Tibial nerve (tissue), 4 donors: Measurements from ENCODE around the gene GRK1. TPM values are rescaled to one million over a fixed set of nuclear protein-coding genes. Genes with fewer than 3 reads are reported as not detected.

Source experiments
- DNase-seq, 2 donors: peaks; one replicate each; pipeline ENCODE4 v3.0.0-alpha.2; 2019; ENCODE audit warnings: low spot score in 2 of 2
- H3K27ac ChIP-seq, 4 donors: fragments of 200-600 bp; sonication (generic) in 3 of 4; one replicate each; pipeline ENCODE4 v1.5.1; 2017 to 2019; ENCODE audit warnings: mild to moderate bottlenecking in 1 of 4
- H3K27me3 ChIP-seq, 2 donors: fragments of 200-600 bp; sonication (generic) in 1 of 2; one replicate each; pipeline versions ENCODE4 v1.5.1 to v1.6.0; 2017 to 2019
- H3K36me3 ChIP-seq, 3 donors: fragments of 200-600 bp; sonication (generic); one replicate each; pipeline ENCODE4 v1.5.1; 2018 to 2019
- H3K4me1 ChIP-seq, 4 donors: fragments of 200-600 bp; sonication (generic) in 3 of 4; one replicate each; pipeline ENCODE4 v1.5.1; 2017 to 2019
- H3K4me3 ChIP-seq, 4 donors: fragments of 200-600 bp; sonication (generic) in 3 of 4; one replicate each; pipeline ENCODE4 v1.5.1; 2017 to 2019; ENCODE audit warnings: mild to moderate bottlenecking in 1 of 4, moderate library complexity in 1 of 4
- H3K9me3 ChIP-seq, 4 donors: fragments of 200-600 bp; sonication (generic) in 3 of 4; one replicate each; pipeline ENCODE4 v1.5.1; 2017 to 2019
- CTCF ChIP-seq, 5 experiments: fragments of 200-600 bp in 3 of 5; fragments of 450-650 bp in 2 of 5; sonication (generic) in 3 of 5; IDR thresholded peaks; one replicate each; pipeline ENCODE4 v1.5.1; 2016 to 2019; ENCODE audit warnings: antibody characterized with exemption in 5 of 5, mild to moderate bottlenecking in 3 of 5, moderate library complexity in 2 of 5
- EP300 ChIP-seq, 2 donors: sonication (generic); formaldehyde crosslinking; IDR thresholded peaks; one replicate each; pipeline ENCODE4 v1.6.1; 2017; ENCODE audit warnings: antibody characterized with exemption in 2 of 2, mild to moderate bottlenecking in 1 of 2
- POLR2A ChIP-seq, 2 donors: fragments of 450-650 bp; IDR thresholded peaks; one replicate each; pipeline ENCODE4 v1.6.1; 2017; ENCODE audit warnings: antibody characterized with exemption in 2 of 2, mild to moderate bottlenecking in 2 of 2, moderate library complexity in 2 of 2
- WGBS, 2 donors: methylation state at CpG; one replicate each; pipeline ENCODE4 v1.1.5; 2018; 5-methylcytosine and 5-hydroxymethylcytosine counted together
- total RNA-seq, 4 donors: library from RNA; depleted of rRNA; stranded (reverse); fragments of >200 nt; gene quantifications; one replicate each; pipeline ENCODE4 v1.1.0, GENCODE V29; 2016

The GRK1 gene
- total RNA-seq, 4 donors from 2014 or later, result not detected

GRCh38 chr13:113767366-113767765, 100.3 kb downstream of the GRK1 start:
- TF ChIP-seq EP300 (IDR thresholded peaks at IDR 0.05) (no peak), CTCF (IDR thresholded peaks at IDR 0.05) (no peak), POLR2A (IDR thresholded peaks at IDR 0.05) (no peak)
- no peak overlapping the region for H3K27ac ChIP-seq
- H3K4me1 ChIP-seq, result peaks cover 0 to 7% (median 0%) of the 10 kb centered on the region in 4 donors
- peaks cover 0 to 6% of the 10 kb centered on the region in 2 donors for H3K27me3 ChIP-seq
- DNase-seq, result no peak
- H3K4me3 ChIP-seq, result no peak overlapping the region
- 68 to 75% methylated on average over 2 of the region's 2 CpGs for WGBS, 2 donors
- H3K9me3 ChIP-seq, result no peaks in the 10 kb centered on the region
- H3K36me3 ChIP-seq, result peaks cover 0 to 24% (median 0%) of the 10 kb centered on the region in 3 donors

- Histone ChIP-seq H3K27ac (no peak overlapping the region), H3K4me1 (peaks cover 0 to 7% (median 0%) of the 10 kb centered on the region in 4 donors), H3K36me3 (peaks cover 0 to 24% (median 0%) of the 10 kb centered on the region in 3 donors), H3K27me3 (peaks cover 0 to 5% of the 10 kb centered on the region in 2 donors), H3K9me3 (no peaks in the 10 kb centered on the region), H3K4me3 (no peak overlapping the region)
- TF ChIP-seq POLR2A (IDR thresholded peaks at IDR 0.05), result no peak
- TF ChIP-seq EP300 (IDR thresholded peaks at IDR 0.05), result no peak
- TF ChIP-seq CTCF (IDR thresholded peaks at IDR 0.05), result no peak
- DNase-seq, result no peak
- 88 to 89% methylated on average over 25 of the region's 28 CpGs for WGBS, 2 donors
Measured at GRCh38 chr13:113768018-113768905, 101.2 kb downstream of the GRK1 start.

- H3K4me1 ChIP-seq, result peaks cover 0 to 7% (median 0%) of the 10 kb centered on the region in 4 donors
- no peak for DNase-seq
- H3K4me3 ChIP-seq, result no peak overlapping the region
- no peaks in the 10 kb centered on the region for H3K9me3 ChIP-seq
- peaks cover 0 to 24% (median 0%) of the 10 kb centered on the region in 3 donors for H3K36me3 ChIP-seq
- 77 to 87% methylated on average over 5 of the region's 5 CpGs for WGBS, 2 donors
- TF ChIP-seq EP300 (IDR thresholded peaks at IDR 0.05) (no peak), POLR2A (IDR thresholded peaks at IDR 0.05) (no peak), CTCF (IDR thresholded peaks at IDR 0.05) (no peak)
- no peak overlapping the region for H3K27ac ChIP-seq
- no peaks in the 10 kb centered on the region for H3K27me3 ChIP-seq
Measured at GRCh38 chr13:113769106-113769505, 102.1 kb downstream of the GRK1 start.

GRCh38 chr13:113769881-113770280, 102.9 kb downstream of the GRK1 start:
- Histone ChIP-seq H3K27me3 (peaks cover 0 to 1% of the 10 kb centered on the region in 2 donors), H3K36me3 (peaks cover 0 to 24% (median 0%) of the 10 kb centered on the region in 3 donors), H3K4me1 (peaks cover 0 to 7% (median 0%) of the 10 kb centered on the region in 4 donors), H3K9me3 (no peaks in the 10 kb centered on the region), H3K27ac (no peak overlapping the region), H3K4me3 (no peak overlapping the region)
- DNase-seq, result no peak
- TF ChIP-seq EP300 (IDR thresholded peaks at IDR 0.05), result no peak
- no peak for TF ChIP-seq POLR2A (IDR thresholded peaks at IDR 0.05)
- TF ChIP-seq CTCF (IDR thresholded peaks at IDR 0.05), result no peak
- 69 to 71% methylated on average over 13 of the region's 13 CpGs for WGBS, 2 donors

- TF ChIP-seq EP300 (IDR thresholded peaks at IDR 0.05), result no peak
- TF ChIP-seq POLR2A (IDR thresholded peaks at IDR 0.05), result no peak
- TF ChIP-seq CTCF (IDR thresholded peaks at IDR 0.05), result no peak
- H3K4me3 ChIP-seq, result no peak overlapping the region
- WGBS, 2 donors, result 76 to 81% methylated on average over 8 of the region's 8 CpGs
- peaks cover 0 to 3% (median 0%) of the 10 kb centered on the region in 4 donors for H3K4me1 ChIP-seq
- no peak overlapping the region for H3K27ac ChIP-seq
- H3K9me3 ChIP-seq, result no peaks in the 10 kb centered on the region
- peaks cover 0 to 24% (median 0%) of the 10 kb centered on the region in 3 donors for H3K36me3 ChIP-seq
- peaks cover 0 to 7% of the 10 kb centered on the region in 2 donors for H3K27me3 ChIP-seq
- DNase-seq, result no peak
Measured at GRCh38 chr13:113770441-113770840, 103.4 kb downstream of the GRK1 start.
